Calu3 (cell line): ENCODE measurements around the gene SH3RF1. TPM values are rescaled to one million over a fixed set of nuclear protein-coding genes. Genes with fewer than 3 reads are reported as not detected.

ENCODE experiments used
- BruUV-seq: library from RNA; stranded (reverse); fragments of 400-500 nt; replicated peaks from 2 replicates; lab custom pipeline; 2021; lab: Mats Ljungman, UMichigan
- CTCF ChIA-PET: fragments of 300-600 bp; sonication (Branson Sonifier 250); formaldehyde crosslinking; loops from one replicate; lab custom pipeline; 2022; ENCODE audit warnings: antibody characterized with exemption; lab: Charles Lee
- DNase-seq: peaks from one replicate; pipeline ENCODE4 v3.0.0; 2022
- H3K27ac Mint-ChIP-seq: one replicate; pipeline ENCODE4 v1.8.0; 2022; ENCODE audit warnings: mixed read lengths; ENCODE audit not compliant: unreplicated experiment
- H3K27me3 Mint-ChIP-seq: one replicate; pipeline ENCODE4 v1.8.0; 2022; ENCODE audit warnings: mixed read lengths; ENCODE audit not compliant: unreplicated experiment
- H3K36me3 Mint-ChIP-seq: one replicate; pipeline ENCODE4 v1.8.0; 2022; ENCODE audit warnings: mild to moderate bottlenecking, moderate library complexity, mixed read lengths; ENCODE audit not compliant: insufficient read depth, unreplicated experiment
- H3K4me1 Mint-ChIP-seq: one replicate; pipeline ENCODE4 v1.8.0; 2022; ENCODE audit warnings: mild to moderate bottlenecking, low read depth, mixed read lengths; ENCODE audit not compliant: unreplicated experiment
- H3K4me3 Mint-ChIP-seq: one replicate; pipeline ENCODE4 v1.8.0; 2022; ENCODE audit warnings: mild to moderate bottlenecking, low read depth, moderate library complexity, mixed read lengths; ENCODE audit not compliant: unreplicated experiment
- H3K9me3 Mint-ChIP-seq: one replicate; pipeline ENCODE4 v1.8.0; 2022; ENCODE audit warnings: low read depth, mixed read lengths; ENCODE audit not compliant: unreplicated experiment
- CTCF ChIP-seq: fragments of 200-600 bp; IDR thresholded peaks from one replicate; pipeline ENCODE4 v1.8.0; 2022; ENCODE audit warnings: antibody characterized with exemption; ENCODE audit not compliant: unreplicated experiment
- intact Hi-C: fragments of 100-400 bp; cut with micrococcal nuclease; formaldehyde crosslinking; loops from one replicate; pipeline ENCODE4 v1.10.0; 2022; ENCODE audit not compliant: unreplicated experiment
- total RNA-seq: library from RNA; stranded (reverse); gene quantifications from 2 replicates; pipeline ENCODE4 v1.2.3, GENCODE V29; 2022

SH3RF1 gene
- total RNA-seq, 1 experiment from 2014 or later, result 70.1 TPM

DNA sequence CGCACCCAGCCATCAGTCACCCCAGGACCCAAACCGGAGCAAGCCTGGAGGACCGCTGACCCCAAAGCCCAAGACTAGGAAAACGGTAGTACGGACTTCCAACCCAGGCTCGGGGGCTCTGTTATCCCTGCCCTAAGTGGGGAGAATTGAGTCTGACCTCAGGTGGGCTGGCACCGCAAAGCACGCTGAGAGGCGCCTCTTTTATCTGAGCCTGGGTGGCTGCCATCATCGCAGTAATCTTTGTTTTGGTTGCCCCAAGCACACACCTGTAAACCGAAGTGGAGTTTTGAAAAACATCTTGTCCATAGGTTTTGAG lies 894 bp upstream of the SH3RF1 start:
- H3K27me3 Mint-ChIP-seq, result no peaks in the 10 kb centered on the region
- no TSS peak for BruUV-seq
- H3K9me3 Mint-ChIP-seq, result no peaks in the 10 kb centered on the region
- H3K4me3 Mint-ChIP-seq, result peak overlapping the region; percentile 92
- TF ChIP-seq CTCF, result no peak
- CTCF ChIA-PET, result no interaction called here
- intact Hi-C loops, result no loop called here
- no peak for DNase-seq
- H3K36me3 Mint-ChIP-seq, result peaks cover 45% of the 10 kb centered on the region
- peaks cover 24% of the 10 kb centered on the region for H3K4me1 Mint-ChIP-seq
- peak overlapping the region; percentile 75 for H3K27ac Mint-ChIP-seq

- Mint-ChIP-seq H3K4me1 (peaks cover 27% of the 10 kb centered on the region), H3K27ac (peak overlapping the region; percentile 87), H3K27me3 (no peaks in the 10 kb centered on the region), H3K4me3 (peak overlapping the region; percentile 92), H3K36me3 (peaks cover 60% of the 10 kb centered on the region), H3K9me3 (no peaks in the 10 kb centered on the region)
- DNase-seq, result peak; percentile 45
- CTCF ChIA-PET, result interaction anchor here (1.3 to 1.6 kb wide), 2 partner anchors 19 to 43 kb away, joined by 3 to 4 read pairs; no protein-coding TSS in a partner anchor
- intact Hi-C loops, result loop anchor here (2.0 to 5.0 kb wide), 6 partner anchors 43 to 263 kb away; no protein-coding TSS in a partner anchor
- TF ChIP-seq CTCF, result no peak
- no TSS peak for BruUV-seq
These were observed 593 bp downstream of the SH3RF1 start for GRCh38 chr4:169269916-169270809.

DNA sequence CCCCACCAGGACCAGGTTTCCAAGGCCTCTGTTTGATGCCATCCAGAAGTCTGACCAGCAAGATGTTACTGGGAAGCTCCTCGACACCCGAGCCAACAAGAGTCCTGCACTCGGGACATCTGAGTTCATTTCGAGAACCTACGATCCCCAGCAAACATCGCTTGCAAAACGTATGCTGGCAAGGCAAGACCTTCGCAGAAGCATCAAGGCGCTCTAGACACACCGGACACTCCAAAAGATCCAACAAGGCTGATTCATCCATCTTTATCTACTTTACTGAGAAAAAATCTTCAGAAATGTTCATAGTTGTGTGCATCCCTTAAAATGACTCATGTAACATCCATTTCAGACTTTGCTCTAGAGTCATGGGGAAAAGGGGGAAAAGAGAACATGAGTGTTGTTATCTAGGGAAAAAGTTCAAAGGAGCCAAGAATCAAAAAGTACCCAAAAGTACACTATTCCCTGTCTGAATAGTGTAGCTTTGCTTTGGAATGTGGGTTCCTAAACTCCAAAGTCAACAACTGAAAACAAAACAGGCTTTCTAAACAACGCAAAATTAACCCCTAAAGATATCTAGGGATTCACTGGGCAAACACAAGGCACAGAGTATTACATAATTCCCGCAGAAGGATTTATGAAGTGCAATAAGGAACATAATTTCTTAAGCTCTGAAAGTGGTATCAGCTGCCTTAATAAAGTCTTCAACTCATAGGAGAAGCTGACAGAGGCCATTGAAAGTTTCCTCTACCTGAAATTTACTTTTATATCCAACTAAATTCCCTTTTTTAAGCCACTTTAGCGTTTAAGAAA lies 1.6 kb downstream of the SH3RF1 start:
- H3K4me1 Mint-ChIP-seq, result peaks cover 31% of the 10 kb centered on the region
- CTCF ChIA-PET, result interaction anchor here (1.3 to 1.6 kb wide), 2 partner anchors 18 to 42 kb away, joined by 3 to 4 read pairs; no protein-coding TSS in a partner anchor
- H3K36me3 Mint-ChIP-seq, result peaks cover 70% of the 10 kb centered on the region
- peak overlapping the region; percentile 87 for H3K27ac Mint-ChIP-seq
- H3K27me3 Mint-ChIP-seq, result no peaks in the 10 kb centered on the region
- intact Hi-C loops, result loop anchor here (2.0 to 5.0 kb wide), 6 partner anchors 42 to 262 kb away; no protein-coding TSS in a partner anchor
- no peaks in the 10 kb centered on the region for H3K9me3 Mint-ChIP-seq
- TF ChIP-seq CTCF, result no peak
- BruUV-seq, result no TSS peak
- DNase-seq, result peak; percentile 29
- peak overlapping the region; percentile 92 for H3K4me3 Mint-ChIP-seq

GRCh38 chr4:169267070-169267469 lies 3.7 kb downstream of the SH3RF1 start:
- peak overlapping the region; percentile 85 for H3K27ac Mint-ChIP-seq
- no TSS peak for BruUV-seq
- no peaks in the 10 kb centered on the region for H3K9me3 Mint-ChIP-seq
- H3K4me1 Mint-ChIP-seq, result peaks cover 35% of the 10 kb centered on the region
- TF ChIP-seq CTCF, result no peak
- DNase-seq, result no peak
- peak overlapping the region; percentile 66 for H3K4me3 Mint-ChIP-seq
- no peaks in the 10 kb centered on the region for H3K27me3 Mint-ChIP-seq
- CTCF ChIA-PET, result interaction anchor here (0.7 kb wide), 1 partner anchor 267 kb away, joined by 4 read pairs; no protein-coding TSS in a partner anchor
- H3K36me3 Mint-ChIP-seq, result peaks cover 91% of the 10 kb centered on the region
- intact Hi-C loops, result loop anchor here (2.0 to 5.0 kb wide), 5 partner anchors 14 to 260 kb away; no protein-coding TSS in a partner anchor
